ENCODE measurements around the gene NDUFB10.

NDUFB10 gene

GRCh38 chr16:1984347-1985225 lies 25.2 kb downstream of the NDUFB10 start:
- DNase-seq (ENCODE audit: low spot score) = no peak

DNA sequence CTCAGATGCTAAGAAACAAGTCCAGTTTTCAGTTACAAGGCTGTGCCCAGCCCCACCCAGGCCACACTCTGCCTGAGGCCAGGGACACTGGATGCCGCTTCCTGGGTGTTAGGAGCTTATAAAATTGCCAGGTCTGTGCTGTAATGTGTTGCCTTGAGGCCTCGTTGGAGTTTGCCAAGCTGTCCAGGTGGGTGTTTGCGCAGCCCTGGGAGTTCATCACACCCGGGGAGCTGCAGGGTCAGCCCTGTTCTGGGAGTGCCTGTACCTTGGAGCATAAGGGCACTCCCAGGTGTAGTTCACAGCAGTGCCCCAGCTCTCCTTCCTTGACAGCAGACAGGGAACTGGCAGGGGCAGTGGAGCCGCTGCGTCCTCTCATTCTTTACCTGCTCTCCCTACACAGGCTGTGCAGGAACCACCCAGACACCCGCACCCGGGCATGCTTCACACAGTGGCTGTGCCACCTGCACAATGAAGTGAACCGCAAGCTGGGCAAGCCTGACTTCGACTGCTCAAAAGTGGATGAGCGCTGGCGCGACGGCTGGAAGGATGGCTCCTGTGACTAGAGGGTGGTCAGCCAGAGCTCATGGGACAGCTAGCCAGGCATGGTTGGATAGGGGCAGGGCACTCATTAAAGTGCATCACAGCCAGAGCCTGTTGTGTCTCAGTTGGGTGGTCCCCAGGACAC lies 26.3 kb downstream of the NDUFB10 start:
- no peak for DNase-seq (ENCODE audit: low spot score)

DNA sequence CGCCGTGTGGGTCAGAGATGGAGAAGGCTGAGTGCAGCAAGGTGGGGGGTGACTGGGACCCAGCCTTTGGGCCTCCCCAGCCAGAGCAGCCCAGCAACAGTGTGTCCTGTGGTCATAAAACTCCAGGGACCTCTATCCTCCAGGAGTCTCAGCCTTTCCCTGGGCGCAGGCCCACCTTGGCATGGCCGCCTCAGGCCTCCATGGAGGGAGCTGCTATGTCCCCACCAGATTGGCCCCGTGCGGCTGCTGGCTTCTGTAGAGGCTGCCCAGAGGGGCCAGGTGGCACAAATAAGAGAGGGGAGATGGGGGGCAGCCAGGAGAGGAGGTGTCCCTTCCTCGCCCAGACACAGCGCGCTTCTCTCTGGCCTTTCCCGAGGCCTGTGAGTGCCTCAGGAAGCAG lies 27.9 kb downstream of the NDUFB10 start:
- DNase-seq (ENCODE audit: low spot score) = no peak

DNA sequence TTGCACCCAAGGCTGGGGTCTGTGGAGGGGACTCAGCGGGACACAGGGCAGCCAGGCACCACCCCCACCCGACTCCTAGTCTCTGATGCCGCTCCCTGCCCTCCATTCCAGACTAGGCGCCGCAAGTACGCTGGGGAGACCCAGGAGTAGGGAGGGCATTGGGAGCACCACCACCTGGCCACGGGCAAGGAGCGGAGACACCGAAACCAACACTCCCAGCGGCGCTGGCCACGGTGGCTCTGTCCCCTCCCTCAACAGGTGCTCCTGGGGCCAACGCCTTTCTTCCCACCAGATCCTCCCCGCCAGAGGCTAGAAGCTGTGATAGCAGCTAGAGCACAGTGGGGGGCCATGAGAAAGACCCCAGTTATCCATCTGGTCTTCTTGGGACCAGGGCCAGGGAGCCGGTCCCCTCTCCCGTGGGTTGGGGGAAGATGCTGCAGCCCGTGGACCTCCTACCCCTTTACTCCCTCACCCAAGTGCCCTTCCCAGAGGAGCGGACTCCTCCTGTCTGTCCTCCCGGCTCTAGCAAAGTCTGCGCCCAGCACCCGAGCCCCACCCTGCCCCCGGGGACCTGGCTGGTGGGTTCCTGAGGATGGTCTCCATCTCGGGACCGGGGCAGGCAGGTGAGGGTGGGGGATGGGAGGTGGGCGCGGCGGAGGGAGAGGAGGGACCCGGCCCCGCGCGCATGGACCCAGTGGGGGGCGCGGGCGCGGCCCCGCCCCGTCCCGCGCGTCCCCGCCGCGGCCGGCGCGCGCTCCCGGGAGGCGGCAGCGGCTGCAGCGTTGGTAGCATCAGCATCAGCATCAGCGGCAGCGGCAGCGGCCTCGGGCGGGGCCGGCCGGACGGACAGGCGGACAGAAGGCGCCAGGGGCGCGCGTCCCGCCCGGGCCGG lies 30.1 kb downstream of the NDUFB10 start, which contains the start of gene SYNGR3:
TSS of gene SYNGR3 (plus strand) at position 762 of the 892 bp plus-strand sequence. CDS start 133 bp downstream, outside the sequence.
- DNase-seq (ENCODE audit: low spot score) = no peak

GRCh38 chr16:1990101-1990350 lies 30.7 kb downstream of the NDUFB10 start:
- DNase-seq (ENCODE audit: low spot score) = no peak

DNA sequence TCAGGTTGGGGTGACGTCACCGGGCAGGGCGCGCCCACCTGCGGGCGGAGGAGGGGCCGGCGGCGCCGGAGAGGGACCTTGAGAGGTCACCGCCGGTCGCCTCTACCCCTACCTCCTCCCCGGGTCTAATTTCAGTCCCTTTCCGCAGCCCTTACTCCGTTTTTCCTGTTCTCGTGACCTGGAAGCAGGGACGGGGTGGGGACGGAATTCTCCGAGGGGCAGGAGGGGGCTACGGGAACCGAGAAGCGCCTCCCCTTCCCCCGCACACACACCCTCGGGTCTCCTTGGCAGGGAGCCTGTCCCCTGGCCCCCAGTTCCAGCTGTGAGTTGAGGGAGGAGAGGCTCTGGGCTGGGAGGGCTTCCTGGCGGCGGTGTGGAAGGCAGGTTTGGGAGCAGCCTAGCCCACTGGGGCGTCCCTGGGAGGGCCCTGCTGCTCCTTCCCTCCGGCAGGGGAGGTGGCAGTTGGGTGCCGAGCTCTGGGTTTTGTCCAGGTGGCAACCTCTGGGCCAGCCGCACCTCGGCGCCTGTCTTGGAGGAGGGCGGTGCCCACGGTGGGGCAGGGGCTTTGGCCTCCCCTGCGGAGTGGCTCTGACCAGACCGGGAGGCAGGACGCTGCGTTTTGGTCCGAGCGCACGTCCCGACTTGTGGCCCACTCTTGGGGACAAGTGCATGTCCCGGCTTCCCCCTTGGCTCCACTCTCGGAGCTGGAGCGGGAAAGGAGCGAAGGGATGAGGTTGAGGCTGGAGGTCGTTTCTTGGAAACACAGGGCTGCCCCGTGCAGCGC lies 31.2 kb downstream of the NDUFB10 start:
- DNase-seq (ENCODE audit: low spot score) = no peak

- DNase-seq (ENCODE audit: low spot score) = no peak
These were observed 31.8 kb downstream of the NDUFB10 start for GRCh38 chr16:1991135-1991551.

GRCh38 chr16:1991588-1991947 lies 32.2 kb downstream of the NDUFB10 start:
- DNase-seq (ENCODE audit: low spot score) = no peak

DNA sequence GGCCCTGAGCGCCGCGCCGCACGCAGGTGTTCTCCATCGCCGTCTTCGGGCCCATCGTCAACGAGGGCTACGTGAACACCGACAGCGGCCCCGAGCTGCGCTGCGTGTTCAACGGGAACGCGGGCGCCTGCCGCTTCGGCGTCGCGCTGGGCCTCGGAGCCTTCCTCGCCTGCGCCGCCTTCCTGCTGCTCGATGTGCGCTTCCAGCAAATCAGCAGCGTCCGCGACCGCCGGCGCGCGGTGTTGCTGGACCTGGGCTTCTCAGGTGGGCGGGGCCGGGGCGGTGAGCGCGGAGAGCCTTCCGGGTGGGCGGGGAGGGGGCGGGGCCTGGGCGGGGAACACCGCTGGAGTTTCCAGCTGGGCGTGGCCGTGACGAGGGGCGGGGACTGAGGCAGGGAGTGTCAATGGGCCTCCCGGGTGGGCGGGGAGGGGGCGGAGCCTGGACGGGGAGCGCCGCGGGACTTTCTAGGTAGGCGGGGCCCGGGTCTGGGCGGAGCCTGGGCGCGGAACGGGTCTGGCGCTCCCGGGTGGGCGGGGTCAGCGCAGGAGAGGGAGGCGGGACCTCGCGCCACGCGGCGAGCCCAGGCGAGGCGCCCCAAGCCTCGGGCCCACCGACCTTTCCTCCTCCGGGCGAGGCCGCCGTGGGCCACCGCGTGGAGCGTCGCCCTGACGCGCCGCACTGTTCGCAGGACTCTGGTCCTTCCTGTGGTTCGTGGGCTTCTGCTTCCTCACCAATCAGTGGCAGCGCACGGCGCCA lies 32.8 kb downstream of the NDUFB10 start:
- peak; percentile 96 for DNase-seq (ENCODE audit: low spot score)

- DNase-seq (ENCODE audit: low spot score) = no peak
These were observed 33.5 kb downstream of the NDUFB10 start for GRCh38 chr16:1992704-1993317.

GRCh38 chr16:1993731-1994131 lies 34.4 kb downstream of the NDUFB10 start:
- DNase-seq (ENCODE audit: low spot score) = no peak

DNA sequence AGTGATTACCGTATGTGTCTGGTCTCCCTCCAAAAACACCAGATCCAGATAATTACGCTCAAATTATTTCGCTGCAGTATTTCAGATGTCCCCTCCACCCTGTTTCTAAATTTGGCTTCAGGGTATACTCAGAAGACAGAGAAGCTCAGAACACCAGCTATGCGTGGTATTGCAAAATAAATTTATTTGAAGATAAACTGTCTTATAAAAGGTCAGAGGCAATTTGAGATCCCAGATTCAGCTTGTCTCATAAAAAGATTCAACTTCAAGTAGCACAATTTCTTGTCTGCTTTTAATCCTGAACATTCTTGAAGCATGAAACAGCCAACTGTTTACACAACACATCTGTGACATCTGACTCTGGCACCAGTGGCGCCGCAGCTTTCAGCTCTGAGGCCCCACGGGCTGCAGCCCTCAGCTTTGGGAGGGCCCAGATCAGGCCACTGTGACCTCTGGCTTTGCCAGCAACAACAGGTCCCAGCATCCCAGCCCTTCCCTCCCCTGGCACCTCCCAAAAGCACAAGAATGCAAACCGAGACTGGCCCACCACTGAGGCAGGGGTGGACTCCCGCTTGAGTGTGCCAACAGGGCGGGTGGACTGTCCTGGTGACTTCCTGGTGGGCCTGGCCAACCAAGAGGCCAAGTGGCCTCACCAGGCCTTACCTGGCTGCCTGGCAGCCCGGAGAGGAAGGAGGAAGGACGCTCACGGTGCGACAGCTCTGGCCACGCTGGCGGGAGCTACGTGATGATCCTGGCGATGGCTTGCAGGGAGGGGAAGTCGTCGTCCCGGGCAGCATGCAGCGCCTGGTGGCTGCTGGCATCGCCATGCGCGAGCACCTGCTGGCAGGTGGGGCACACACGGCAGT lies 38.4 kb downstream of the NDUFB10 start:
- DNase-seq (ENCODE audit: low spot score) = no peak

- no peak for DNase-seq (ENCODE audit: low spot score)
These were observed 39.1 kb downstream of the NDUFB10 start for GRCh38 chr16:1998360-1998835.

DNA sequence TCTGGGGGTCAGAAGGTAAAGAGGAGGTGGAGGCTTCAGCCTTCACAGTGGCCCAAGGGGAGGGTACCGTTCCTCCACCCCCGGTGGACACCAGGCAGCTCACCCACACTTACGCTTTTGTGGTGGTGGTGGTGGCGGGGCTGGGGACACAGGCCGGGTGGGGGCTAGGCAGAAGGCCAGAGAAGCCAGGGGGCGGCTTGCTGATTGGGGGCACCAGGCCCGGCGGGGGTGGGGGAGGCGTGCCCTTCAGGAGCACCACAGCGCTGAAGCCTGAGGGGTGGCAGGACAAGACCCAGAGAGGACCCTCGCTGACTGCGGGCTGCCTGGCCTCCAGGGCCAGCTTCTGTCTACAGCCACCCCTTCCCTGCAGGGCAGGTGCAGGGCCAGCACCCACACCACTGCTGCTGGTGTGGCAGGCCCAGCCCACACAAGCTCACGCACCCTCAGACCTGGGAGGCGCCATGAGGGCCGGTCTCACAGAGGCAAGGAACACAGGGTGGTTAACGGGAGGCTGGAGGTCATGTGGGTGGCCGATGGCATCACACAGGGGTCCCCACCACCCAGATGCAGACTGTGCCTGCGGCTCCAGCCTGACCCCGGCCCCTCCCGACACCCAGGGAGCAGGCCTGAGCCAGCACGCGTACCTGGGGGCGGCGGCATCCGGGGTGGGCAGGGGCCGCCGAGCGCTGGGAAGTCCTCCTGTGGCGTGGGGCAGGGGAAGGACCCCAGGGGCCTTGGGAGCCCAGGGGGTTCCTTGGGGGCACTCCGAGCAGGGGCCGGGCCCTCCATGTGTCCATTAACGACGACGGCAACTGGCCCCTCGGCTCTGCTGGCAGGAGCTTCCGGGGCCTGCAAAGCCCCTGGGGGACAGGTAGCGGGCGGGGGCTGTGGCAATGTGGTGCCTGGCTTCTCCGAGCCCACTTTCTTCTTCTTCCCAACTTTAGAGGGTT lies 39.8 kb downstream of the NDUFB10 start:
- no peak for DNase-seq (ENCODE audit: low spot score)

- no peak for DNase-seq (ENCODE audit: low spot score)
These were observed 40.7 kb downstream of the NDUFB10 start for GRCh38 chr16:1999866-2000514.

- no peak for DNase-seq (ENCODE audit: low spot score)
These were observed 41.7 kb downstream of the NDUFB10 start for GRCh38 chr16:2001035-2001434.

GRCh38 chr16:2001456-2002355 lies 42.4 kb downstream of the NDUFB10 start:
- DNase-seq (ENCODE audit: low spot score) = no peak

All from hematopoietic multipotent progenitor cell treated with erythropoietin and hydrocortisone succinate and interleukin-3 and kit ligand, for 17 days (in vitro differentiated cells).